SK-N-MC (cell line): ENCODE results near the gene ZEB2.

Source experiments
- EZH2 ChIP-seq: fragments of 200-600 bp; sonication (generic); IDR thresholded peaks from one replicate; pipeline ENCODE4 v1.6.1; 2017; ENCODE audit warnings: antibody characterized with exemption
- FOXP2 ChIP-seq: optimal IDR thresholded peaks from 2 replicates; pipeline ENCODE3; 2011; ENCODE audit warnings: mild to moderate bottlenecking, moderate library complexity; ENCODE audit not compliant: insufficient read depth; ENCODE audit errors: extremely low read length, control extremely low read depth

- TF ChIP-seq EZH2 (no peak), FOXP2 (no peak)
Measured at GRCh38 chr2:144359684-144360083, 160.2 kb downstream of the ZEB2 start.
